Kidney (tissue), 14 donors: ENCODE measurements around the gene HES1. TPM values are rescaled to one million over a fixed set of nuclear protein-coding genes. Genes with fewer than 3 reads are reported as not detected.

Experiments used
- DNase-seq, 5 donors: peaks; one replicate each; pipeline ENCODE4 v3.0.0-alpha.2; 2013 to 2020
- FAIRE-seq: peaks from 2 replicates; lab custom pipeline; 2012; peaks lifted over from hg19 to GRCh38; lab: Jason Lieb, UNC
- H3K27ac ChIP-seq, 2 donors: one replicate each; pipeline ENCODE4 v1.7.0; 2013; ENCODE audit warnings: low read depth in 2 of 2, low read length in 2 of 2, inconsistent platforms in 1 of 2
- H3K27me3 ChIP-seq: one replicate; pipeline ENCODE4 v1.7.1; 2013; ENCODE audit warnings: low read length, inconsistent platforms; ENCODE audit not compliant: control insufficient read depth, insufficient read depth
- H3K36me3 ChIP-seq, 3 donors: one replicate each; pipeline versions ENCODE4 v1.7.0 to v1.7.1; 2013; ENCODE audit warnings: low read length in 3 of 3, control low read depth in 1 of 3, inconsistent platforms in 1 of 3; ENCODE audit not compliant: insufficient read depth in 3 of 3, control insufficient read depth in 2 of 3
- H3K4me1 ChIP-seq, 3 donors: one replicate each; pipeline versions ENCODE4 v1.7.0 to v1.7.1; 2013; ENCODE audit warnings: low read length in 3 of 3, inconsistent platforms in 1 of 3, low read depth in 1 of 3; ENCODE audit not compliant: control insufficient read depth in 2 of 3, insufficient read depth in 2 of 3
- H3K4me3 ChIP-seq, 3 donors: one replicate each; pipeline versions ENCODE4 v1.7.0 to v1.8.1; 2013; ENCODE audit warnings: low read length in 3 of 3, control low read depth in 1 of 3, inconsistent platforms in 1 of 3
- H3K9ac ChIP-seq, 3 donors: one replicate each; pipeline versions ENCODE4 v1.7.0 to v1.7.1; 2013; ENCODE audit warnings: low read length in 3 of 3, control low read depth in 1 of 3, inconsistent platforms in 1 of 3
- H3K9me3 ChIP-seq, 3 donors: one replicate each; pipeline versions ENCODE4 v1.7.0 to v1.7.1; 2013; ENCODE audit warnings: low read length in 3 of 3, control low read depth in 1 of 3, inconsistent platforms in 1 of 3; ENCODE audit not compliant: control insufficient read depth in 2 of 3, insufficient read depth in 1 of 3
- intact Hi-C: fragments of 100-400 bp; cut with DNase I; formaldehyde crosslinking; loops from one replicate; pipeline ENCODE4 v1.11.1; 2022
- polyA plus RNA-seq: library from polyadenylated mRNA; stranded (reverse); fragments of 350-450 nt; fragmentation: Illumina TruSeq; extraction: RNeasy Lipid Tissue Mini Kit (QIAGEN cat#74804); gene quantifications from one replicate; pipeline ENCODE4 v1.2.3, GENCODE V29; 2014; ENCODE audit warnings: low read depth, low replicate concordance; ENCODE audit not compliant: insufficient read depth
- total RNA-seq: library from RNA; stranded (reverse); fragmentation: NEBNext Ultra II Directional; extraction: Animal tissue kit (Norgen Biotek cat#: 25700); gene quantifications from one replicate; pipeline ENCODE4 v1.2.1, GENCODE V29; 2021
- TF ChIP-seq, protein P1 (sequence below): IDR thresholded peaks from 3 replicates; pipeline ENCODE4 v1.5.1; 2012; ENCODE audit warnings: mild to moderate bottlenecking, moderate library complexity, borderline replicate concordance; ENCODE audit not compliant: insufficient read depth; ENCODE audit errors: extremely low read depth
- donor health status: control.
- donor health status: control.
- donor health status: control.
- donor health status: control.
- donor health status: control.
- donor health status: DM: yes; HTN: yes; CAD: no.
- donor health status: Normal renal cell carcinoma (clear cell type).

Gene HES1
- total and polyA plus RNA-seq, 2 donors from 2014 or later, result 44.3 to 77.4 TPM

DNA sequence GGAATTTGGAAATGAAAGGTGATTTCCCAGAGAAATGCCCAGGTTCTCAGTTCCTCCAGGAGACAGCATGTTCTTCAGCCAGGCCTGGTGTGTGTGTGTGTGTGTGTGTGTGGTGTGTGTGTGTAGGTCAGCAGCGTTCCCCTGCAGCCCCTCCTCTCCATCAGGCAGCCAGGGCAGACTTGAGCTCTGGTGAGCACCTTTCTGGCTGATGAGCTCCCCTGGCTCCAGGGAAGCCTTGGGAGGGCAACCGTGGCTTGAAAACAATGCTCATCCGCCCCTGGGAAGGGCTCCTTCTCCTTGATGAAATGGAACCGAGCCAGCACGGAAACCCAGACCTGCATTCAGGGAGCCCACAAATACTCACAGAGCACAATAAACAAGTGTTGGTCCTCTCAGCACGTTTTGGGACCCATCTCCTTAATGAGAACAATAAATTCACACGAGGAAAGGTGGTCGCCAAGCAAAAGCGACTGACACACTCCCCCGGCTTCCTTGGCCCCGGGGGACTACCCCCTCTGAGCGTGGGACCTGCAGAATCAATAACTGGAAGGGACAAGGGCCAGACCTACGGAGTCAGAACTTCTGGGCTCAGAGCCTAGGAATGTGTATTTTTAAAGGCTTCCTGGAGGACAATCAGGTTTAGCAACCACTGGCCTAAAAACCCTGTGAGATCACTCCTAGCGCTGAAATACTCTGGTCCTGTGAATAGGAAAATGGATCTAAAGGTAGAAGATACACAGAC lies 38.6 kb upstream of the HES1 start:
- Histone ChIP-seq H3K27ac (peak overlapping the region; percentile 3 to 24), H3K27me3 (no peaks in the 10 kb centered on the region), H3K9me3 (no peaks in the 10 kb centered on the region), H3K9ac (no peak overlapping the region), H3K36me3 (no peaks in the 10 kb centered on the region), H3K4me1 (peaks cover 5 to 42% (median 28%) of the 10 kb centered on the region in 3 donors), H3K4me3 (no peak overlapping the region)
- TF ChIP-seq, protein P1, sequence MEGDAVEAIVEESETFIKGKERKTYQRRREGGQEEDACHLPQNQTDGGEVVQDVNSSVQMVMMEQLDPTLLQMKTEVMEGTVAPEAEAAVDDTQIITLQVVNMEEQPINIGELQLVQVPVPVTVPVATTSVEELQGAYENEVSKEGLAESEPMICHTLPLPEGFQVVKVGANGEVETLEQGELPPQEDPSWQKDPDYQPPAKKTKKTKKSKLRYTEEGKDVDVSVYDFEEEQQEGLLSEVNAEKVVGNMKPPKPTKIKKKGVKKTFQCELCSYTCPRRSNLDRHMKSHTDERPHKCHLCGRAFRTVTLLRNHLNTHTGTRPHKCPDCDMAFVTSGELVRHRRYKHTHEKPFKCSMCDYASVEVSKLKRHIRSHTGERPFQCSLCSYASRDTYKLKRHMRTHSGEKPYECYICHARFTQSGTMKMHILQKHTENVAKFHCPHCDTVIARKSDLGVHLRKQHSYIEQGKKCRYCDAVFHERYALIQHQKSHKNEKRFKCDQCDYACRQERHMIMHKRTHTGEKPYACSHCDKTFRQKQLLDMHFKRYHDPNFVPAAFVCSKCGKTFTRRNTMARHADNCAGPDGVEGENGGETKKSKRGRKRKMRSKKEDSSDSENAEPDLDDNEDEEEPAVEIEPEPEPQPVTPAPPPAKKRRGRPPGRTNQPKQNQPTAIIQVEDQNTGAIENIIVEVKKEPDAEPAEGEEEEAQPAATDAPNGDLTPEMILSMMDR, result no peak
- intact Hi-C loops, result no loop called here
- peak in 2 of 5 donors; percentile 75 for DNase-seq
- FAIRE-seq, result no peak

- Histone ChIP-seq H3K9me3 (no peaks in the 10 kb centered on the region), H3K36me3 (no peaks in the 10 kb centered on the region), H3K4me1 (peaks cover 5 to 42% (median 28%) of the 10 kb centered on the region in 3 donors), H3K9ac (peak overlapping the region in 1 of 3 donors; percentile 42), H3K4me3 (no peak overlapping the region), H3K27me3 (no peaks in the 10 kb centered on the region), H3K27ac (peak overlapping the region; percentile 3 to 24)
- peak in 2 of 5 donors; percentile 62 to 84 for DNase-seq
- FAIRE-seq, result no peak
- TF ChIP-seq, protein P1, result no peak
- intact Hi-C loops, result no loop called here
These were observed 37.7 kb upstream of the HES1 start for GRCh38 chr3:194098081-194098842.

DNA sequence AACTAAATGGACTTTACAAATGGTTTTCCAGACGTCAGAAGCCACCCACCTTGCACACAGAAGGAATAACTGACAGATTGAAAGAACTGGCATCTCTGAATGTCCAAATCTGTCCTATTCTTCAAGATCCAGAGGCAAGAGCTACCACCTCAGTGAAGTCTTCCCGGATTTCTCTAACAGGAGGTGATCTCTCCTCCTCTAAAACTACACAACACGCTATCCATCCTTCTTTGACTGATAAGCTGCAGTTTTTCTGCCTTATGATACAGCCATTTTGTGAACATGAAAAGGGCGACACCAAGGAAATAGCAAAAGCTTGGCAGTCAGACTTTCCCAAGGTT lies 37.1 kb upstream of the HES1 start:
- H3K4me1 ChIP-seq, result peaks cover 5 to 42% (median 26%) of the 10 kb centered on the region in 3 donors
- H3K9ac ChIP-seq, result no peak overlapping the region
- DNase-seq (no peak), FAIRE-seq (no peak)
- intact Hi-C loops, result no loop called here
- no peak overlapping the region for H3K27ac ChIP-seq
- H3K9me3 ChIP-seq, result no peaks in the 10 kb centered on the region
- no peaks in the 10 kb centered on the region for H3K27me3 ChIP-seq
- no peak overlapping the region for H3K4me3 ChIP-seq
- no peaks in the 10 kb centered on the region for H3K36me3 ChIP-seq
- TF ChIP-seq, protein P1, result no peak
